Activated gamma-delta T cell treated with anti-CD3 and anti-CD28 coated beads, Interleukin-2, amount 50 U/mL, for 16 hours (primary cell): ENCODE measurements around the gene IL17C.

Source experiments
- DNase-seq: peaks from one replicate; pipeline ENCODE4 v3.0.0-alpha.2; 2020; ENCODE audit warnings: low read depth

IL17C gene

DNA sequence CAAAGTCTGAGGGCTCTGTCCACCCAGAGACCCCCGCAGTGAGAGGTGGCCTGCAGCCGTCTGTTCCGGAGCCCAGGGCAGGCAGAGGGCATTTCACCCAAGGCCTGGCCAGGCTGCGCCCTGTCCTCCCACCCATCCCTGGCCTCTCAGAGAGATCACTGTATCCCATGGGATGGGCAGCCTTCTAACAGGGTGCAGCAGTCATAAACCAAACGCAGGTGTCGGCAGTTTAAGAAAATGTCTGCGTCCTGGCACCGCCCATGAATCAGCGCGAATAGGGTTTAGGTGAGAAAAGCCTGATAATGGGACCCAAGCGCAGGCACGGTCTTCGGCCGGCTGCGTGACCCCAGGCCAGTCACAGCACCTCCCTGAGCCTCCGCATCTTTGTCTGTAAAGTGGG lies 7.1 kb downstream of the IL17C start:
- DNase-seq, result no peak

DNA sequence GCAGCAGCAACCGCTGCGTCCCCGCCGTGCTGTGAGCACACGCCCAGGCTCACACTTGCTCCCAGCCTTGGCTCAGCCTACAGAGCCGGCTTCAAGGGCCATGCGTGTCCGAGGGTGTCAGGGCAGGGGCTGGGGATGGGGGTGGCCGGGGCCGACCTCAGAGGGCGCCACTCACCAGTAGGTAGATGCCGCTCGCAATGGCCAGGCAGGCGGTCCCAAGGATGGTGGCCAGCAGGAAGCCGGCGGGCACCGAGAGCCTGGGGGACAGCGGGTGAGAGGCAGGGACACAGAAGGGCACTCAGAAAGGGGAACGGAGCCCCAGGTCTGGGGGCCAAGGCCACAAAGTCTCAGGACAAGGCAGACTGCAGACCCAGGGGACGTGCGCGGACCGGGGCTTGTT lies 7.6 kb downstream of the IL17C start:
- no peak for DNase-seq

DNA sequence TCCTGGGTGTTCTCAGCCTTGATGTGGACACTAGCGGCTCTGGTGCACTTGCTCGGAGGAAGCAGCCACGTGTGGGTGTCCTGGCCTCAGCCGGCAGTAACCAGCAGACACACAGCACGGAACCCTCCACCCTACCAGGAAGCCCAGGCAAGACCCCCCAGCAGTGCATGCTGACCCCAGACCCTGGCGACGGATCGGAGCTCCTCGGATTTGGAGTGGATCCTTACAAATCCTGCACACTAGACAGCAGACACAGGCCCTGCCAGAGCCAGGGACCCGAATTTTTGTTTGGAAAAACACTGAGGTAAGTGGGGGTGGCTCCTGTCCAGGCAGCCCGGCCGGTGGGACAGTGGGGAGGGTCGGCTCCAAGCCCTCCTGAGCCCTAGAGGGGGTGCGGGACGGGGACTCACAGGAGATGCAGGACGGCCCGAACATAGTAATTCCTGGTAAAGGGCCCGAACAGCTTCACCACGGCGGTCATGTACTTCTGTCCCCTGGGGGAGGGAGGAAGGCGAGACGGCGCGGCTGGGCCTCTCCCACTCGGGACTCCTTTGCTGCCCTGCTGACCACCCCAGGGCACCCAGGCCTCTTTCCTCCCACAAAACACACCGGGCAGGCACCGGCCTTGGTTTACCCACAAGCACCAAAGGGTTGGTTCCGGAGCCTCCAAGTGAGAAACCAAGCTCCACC lies 8.1 kb downstream of the IL17C start:
- DNase-seq, result no peak

DNA sequence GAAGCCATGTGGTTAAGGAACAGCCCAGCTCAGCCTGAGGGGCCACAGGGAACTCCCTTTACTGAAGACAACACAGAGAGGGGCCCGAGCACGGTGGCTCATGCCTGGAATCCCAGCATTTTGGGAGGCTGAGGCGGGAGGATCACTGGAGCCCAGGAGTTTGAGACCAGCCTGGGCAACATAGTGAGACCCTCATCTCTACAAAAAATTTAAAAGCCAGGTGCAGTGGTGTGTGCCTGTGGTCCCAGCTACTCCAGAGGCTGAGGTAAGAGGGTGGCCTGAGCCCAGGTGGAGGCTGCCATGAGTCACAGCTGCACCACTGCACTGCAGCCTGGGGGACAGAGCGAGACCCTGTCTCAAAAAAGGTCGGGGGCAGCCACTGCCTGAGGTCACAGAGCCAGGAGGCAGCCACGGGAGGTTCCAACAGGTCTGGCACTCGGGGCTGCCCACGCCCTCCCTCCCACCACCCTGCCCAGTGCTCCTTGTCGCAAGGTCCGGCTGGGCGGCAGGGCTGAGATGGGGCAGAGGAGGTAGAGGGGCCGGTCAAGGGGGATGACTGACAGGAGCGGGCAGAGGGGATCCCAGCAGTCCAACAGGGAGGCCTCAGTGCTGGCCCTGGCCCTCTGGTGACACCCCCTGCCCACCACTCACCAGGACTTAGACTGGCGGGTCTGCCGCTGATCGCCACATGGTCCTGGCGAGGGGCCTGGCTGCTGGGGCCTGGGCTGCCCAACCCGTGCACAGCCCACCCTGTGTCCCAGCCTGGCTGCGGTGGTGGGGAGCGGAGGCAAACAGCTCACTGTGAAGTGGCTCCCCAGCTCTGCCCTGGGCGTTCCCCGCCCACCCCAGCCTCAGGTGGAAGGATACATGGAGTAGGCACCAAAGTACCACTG lies 9.1 kb downstream of the IL17C start:
- DNase-seq, result no peak

DNA sequence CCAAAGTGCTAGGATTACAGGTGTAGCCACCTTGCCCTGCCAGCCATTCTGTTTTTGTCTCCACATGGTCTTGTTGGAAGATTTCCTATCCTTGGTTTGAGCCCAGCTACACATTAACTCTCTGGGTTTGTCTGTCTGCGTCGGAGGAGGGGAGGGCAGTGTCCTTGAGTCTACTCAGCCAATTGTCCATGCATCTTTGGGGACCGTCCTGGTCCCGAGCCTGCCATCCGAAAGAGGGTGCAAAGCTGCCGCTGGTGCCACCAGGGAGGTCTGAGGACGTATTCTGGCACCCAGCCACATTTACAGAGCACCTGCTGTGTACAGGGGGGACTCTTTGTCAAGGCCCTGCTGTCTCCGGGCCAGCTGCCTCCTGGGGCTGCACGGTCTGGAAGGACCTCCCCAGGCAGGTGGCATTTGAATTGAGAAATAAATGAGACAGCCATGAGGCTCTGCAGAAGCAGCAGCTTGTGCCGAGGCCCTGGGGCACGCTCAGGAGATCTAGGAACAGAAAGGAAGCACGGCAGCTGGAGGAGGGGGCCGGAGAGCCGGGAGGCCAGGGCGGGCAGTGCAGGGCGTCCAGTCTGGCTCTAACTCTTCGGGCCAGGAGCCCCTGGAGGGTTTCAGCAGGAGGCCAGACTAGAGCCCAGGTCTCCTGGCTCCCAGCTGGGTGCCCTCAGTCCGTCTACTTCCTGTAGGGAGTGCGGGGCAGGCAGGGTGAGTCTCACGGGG lies 11.0 kb downstream of the IL17C start:
- DNase-seq, result no peak

DNA sequence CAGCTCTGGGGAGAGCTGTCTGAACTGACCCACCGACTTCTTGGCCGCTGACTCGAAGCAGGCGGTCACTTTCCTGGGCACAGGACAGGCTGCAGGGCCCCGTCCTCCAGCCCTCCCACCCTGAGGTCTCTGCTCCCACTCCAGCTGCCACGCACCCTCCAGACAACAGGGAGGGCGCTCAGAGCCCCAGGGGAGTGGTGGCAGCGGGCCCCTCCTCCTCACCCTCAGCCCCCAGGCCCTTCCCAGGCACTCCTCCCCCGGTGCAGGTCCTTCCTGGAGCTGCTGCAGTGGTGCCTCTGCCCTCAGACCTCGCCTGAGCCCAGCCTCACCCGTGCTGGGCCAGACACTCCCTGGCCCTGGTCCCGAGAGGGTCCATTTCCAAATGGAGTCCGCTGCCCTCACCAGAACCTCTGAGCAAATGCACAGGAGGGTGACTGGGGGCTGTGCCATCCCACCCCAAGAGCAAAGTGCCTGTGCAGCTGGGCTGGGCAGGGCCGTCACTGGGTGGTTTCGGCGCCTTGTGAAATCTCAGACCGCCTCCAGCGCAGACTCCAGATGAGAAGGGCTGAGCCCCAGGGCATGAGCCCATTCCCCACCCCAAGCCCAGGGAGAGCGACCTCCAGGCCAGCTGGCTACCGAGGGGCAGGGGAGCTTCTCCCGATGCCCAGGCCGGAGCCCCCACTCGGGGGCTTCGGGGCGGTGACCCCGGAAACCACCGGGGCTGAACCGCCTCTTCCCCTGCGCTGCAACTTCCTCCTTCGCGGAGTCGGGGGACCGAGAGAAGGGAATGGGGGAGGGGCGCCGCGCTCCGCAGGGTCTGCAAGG lies 11.8 kb downstream of the IL17C start:
- no peak for DNase-seq

DNA sequence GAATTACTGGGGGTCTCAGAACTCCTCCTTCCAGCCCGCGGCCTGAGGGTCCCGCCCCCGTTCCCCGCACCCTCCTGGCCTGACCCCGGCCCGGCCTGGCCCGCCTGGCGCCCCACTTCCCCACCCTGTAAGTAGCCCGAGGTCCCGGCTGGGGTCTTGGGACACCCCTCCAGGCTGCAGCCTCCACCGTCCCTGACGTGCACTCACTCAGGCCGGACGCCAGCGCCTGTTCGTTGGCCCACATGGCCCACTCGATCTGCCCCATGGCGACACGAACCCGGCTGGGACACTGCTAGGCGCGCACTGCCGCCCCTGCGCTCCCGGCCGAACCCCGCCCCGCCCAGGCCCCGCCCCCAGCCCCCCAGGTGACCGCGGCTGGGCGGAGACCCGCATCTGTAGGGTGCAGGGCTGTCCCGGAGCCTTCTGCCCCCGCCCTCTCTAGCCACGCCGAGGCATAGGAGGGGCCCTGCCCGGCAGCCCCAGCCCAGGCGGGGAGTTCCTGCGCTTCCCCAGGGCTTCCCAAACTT lies 12.4 kb downstream of the IL17C start, which contains the start of gene CYBA:
TSS of gene CYBA (minus strand) at position 305 of the 527 bp plus-strand sequence. CDS start at position 265, 40 bp downstream.
- DNase-seq, result peak; percentile 61

DNA sequence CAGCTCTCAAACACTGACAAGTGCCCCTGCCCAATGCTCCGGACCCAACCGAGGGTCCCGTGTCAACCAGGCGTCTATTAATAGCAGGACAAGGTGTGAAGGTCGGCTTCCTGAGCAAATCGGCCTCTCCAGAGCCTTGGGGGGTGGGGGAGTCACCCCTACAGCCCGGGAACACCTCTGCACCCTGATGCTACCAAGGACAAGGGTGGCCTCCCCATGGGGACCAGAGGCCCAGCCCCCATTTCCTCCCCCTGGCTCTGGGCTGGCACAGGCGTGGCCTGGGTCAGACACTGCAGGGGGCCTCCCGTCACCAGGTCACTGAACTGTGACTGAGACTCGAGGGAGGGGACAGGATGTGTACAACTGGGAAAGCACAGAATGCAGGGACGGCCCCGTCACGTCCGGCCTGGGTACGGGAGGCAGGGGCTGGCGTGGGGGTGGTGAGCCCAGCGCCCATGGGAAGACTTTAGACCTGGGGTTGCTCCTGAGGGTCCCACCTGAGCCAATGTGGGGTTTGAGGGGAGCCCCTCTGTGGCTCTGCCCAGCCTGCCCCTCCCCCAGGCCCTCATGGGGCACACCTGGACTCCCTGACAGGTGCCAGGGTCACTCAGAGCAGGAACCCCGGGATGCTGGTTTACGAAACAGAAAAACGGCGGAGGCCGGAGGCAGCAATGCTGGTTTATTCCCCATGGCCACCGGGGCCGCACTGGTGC lies 13.1 kb downstream of the IL17C start:
- peak; percentile 56 for DNase-seq

DNA sequence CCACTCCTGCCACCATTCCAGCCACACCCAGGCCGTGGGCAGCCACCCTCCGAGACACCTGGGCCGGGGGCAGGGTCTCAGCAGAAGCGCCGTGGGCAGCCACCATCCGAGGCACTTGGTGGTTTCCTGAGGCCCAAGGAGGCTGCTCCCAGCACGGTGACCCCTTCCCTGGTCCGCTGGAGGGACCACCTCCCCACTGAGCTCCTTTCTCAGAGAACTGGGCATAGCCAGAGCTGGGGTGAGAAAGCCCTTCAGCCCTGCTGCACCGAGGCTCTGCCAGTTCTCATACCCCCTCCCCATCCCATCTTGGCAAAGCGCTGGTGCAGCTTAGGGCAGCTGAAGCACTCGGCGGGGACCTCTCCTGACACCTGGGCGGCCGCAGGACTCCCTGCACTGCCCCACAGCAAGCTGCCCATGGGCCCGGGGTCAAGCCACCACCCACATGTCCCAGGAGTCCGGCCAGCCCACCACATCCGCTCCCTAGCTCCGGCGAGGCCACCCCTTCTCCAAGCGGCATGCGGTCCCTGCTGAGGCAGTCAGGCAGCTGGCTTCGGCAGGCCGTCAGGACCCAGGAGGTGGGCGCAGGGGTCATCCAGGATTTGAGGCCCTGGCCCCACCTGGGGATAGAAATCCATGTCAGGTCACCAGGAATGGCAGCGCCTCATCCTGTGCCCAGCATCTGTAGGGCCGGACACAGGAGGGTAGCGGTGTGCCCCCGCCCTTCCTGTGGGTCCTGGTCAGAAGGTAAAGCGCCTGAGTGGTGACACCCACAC lies 13.8 kb downstream of the IL17C start:
- no peak for DNase-seq

DNA sequence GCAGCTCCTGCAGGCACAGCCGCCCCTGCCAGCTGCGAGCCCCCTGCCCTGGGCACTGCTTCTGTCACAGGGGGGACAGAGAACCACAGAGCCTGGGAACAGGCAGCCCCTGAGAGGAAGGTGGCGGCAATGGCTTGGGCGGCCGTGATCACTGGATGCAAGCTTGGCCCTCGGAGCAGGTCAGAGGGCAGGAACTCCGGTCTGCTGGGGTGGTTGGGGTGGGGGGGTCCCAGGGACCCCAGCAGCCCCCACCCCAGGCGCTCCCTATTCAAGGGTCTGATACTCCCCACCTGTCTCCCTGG lies 14.3 kb downstream of the IL17C start:
- no peak for DNase-seq

DNA sequence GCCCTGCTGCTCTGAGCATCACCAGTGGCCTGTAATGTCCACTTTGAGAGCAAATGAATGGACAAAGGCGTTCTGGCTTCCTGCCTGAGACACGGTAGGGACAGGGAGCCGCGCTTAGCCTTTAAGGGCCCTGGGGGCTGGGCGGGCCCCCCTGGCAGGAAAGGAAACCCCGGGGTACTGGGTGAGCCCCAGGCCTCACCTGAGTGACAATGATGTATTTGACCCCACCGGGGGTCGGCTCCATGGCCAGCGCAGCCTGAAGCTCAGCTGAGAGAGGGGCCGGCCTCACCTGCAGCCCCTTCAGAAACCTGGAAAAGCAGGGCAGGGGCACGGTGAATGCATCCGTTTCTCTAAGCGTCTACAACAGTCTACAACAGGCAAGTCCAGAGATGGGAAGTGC lies 14.7 kb downstream of the IL17C start:
- DNase-seq, result no peak

DNA sequence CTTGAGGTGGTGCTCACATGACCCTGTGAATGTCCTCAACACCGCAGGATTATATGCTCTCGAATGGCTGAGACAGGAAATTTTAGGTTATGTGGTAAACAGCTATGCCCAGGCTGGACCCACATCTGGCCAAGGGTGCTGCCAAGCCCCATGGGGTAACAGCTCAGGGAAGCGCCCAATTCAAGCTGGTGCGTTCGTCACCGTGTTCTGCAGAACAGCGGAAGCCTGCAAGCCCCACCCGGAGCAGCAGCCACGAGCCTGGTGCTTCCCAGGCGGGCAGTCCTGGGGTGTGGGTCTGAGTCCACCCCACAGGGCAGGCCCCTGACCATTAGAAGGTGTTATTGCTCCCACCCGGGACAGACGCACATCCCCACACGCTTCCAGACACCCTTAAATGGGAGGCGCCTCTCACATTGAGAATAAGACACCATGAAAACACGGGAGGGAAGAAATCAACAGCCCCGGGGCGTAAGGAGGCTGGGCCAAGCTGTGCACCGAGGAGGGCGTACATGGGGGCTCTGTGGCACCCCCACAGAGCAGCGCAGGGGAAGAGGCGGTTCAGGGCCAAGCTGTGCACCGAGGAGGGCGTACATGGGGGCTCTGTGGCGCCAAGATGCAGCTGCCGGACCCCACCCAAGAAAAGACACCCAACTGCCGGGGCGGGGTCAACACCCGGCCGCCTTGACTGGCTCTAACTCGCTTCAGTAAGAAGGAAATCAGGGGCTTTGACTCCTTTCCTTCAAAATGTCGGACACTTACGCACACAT lies 15.4 kb downstream of the IL17C start:
- DNase-seq, result no peak

DNA sequence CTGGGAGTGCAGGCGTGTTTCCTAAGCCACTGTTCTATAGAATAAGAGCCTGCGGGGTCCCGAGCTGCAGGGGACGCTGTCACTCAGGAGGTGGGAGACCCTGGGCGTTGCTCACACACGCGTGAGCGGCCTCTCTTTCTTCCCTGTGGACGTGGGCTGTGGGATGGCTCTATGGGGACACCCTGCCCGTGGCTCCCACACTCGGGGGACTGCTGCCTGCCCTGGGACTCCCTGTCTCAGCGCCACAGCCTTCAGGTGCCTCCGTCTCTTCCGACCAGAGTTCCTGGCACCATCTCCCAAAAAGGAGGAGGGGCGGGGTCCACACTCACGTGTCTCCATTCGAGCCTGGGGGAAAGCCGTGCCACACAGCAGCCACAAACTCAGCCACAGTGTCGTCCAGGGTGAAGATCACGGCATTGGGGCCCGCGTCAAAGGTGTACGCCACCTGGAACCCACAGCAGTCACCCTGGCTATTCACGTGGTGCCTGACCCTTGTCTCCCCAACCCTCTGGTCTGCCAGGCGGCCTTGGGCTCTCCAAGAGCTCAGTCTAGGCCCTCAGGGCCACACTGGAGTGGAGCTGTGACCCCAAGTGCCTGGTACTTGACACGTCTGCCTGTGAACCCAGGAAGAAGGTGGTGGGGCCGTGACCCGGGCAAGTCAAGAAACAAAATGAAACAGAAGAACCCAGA lies 16.1 kb downstream of the IL17C start:
- DNase-seq, result no peak

DNA sequence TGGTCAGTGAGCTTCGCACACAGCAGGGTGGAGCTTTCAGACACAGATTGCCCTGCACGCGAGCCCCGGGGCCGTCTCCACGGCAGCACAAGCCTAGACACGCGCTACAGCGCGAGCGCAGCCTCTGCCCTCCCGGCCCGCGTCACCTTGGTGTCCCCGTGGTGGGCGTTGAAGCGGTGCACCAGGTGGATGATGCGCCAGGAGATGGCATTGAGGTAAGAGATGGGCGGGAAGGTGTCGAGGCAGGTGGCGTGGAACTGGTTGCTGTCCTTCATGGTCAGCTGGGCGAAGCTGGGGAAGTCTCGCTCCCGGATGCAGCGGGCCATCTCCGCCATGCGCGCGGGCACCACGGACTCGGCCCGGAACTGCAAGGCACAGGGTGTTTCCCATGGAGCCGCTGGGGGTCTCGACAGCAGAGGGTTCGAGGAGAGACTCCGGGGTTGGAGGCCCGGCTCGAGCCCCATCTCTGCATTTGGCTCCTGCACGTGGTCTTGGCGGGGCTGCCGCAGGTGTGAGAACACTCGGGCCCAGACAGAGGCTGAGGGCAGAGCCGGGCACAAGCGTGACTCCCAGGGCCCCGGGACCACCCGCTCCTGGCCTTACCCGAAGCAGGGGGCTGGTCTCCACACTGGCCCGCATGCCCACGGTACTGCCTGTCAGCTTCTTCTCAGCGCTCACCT lies 16.8 kb downstream of the IL17C start:
- DNase-seq, result no peak

DNA sequence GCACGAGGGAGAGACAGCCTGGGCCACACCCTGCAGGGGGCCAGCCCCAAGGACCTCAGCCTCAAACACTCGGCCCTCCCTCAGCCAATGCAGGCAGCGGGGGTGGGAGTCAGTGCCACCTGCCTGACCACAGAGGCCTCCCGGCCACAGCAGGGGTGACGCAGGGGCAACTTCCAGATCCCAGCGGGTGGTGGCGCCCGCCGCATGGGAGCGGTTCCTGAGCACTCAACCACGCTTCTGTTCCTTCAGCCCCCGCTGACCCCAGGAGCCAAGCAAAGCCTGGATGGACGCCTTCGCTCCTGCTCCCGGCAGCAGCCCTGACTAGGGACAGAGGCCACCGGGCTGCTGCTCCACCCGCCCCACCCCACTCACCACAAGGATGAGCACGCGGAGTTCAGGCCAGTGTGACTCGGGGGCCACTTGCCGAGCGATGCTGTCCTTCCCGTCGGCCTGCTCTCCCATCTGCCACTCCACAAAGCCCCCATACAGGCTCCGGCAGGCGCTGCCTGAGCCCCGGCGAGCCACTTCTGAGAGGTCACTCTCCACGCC lies 17.4 kb downstream of the IL17C start:
- DNase-seq, result no peak

DNA sequence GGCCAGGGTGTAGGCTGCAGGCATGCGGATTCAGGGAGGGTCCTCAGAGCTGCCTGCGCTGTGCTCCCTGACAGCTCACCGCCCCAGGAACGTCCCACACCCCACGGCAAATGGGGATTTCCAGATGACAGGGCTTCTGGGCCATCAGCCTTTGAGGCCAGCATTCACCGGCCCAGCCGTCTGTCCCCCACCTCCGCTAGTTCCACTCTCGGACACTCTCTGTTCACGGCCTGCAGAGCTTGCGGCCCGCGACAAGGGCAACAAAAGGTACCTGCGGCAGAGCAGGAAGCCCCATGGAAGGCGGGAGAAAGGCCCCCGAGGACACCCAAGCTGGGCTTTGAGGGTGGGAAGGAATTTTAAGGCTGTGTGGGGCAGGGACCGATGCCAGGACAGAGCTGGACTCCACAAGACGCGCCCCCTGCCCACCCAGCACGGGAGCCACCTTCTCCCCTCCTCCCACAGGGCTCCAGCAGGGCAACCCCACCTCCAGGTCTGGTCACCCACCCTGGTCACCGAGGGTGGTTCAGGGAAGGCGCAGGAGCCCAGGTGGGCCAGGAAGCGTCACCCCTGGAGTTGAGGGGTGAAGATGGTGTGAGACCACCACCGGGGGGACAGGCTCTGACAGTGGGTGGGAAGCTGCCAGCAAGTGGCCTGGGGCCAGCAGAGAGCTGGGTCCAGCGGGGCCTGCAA lies 18.1 kb downstream of the IL17C start:
- DNase-seq, result no peak

DNA sequence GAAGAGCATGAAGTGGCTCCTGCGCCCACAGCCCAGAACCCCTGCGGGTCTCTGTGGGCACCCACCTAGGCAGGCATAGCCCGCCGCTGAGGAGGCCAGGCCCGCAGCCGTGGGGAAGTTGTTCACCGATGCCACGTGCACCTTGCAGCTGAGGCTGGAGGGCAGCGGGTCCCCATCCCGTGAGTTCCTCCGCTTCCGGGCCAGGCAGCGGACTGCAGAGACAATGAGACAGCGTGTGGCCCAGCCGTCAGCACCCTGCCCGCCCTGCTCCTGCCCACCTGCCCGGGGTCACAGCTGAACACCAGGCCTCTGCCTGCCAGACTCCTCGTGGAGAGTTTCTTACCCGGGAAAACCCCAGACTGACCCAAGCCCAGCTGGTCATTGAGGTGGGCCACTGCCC lies 19.0 kb downstream of the IL17C start:
- no peak for DNase-seq
